Transverse colon (tissue), 4 donors: ENCODE results near the gene FAM151B.

Experiments used
- EP300 ChIP-seq: sonication (generic); formaldehyde crosslinking; IDR thresholded peaks from one replicate; pipeline ENCODE4 v1.6.1; 2017; ENCODE audit warnings: antibody characterized with exemption, low read depth
- POLR2A ChIP-seq: fragments of 450-650 bp; IDR thresholded peaks from one replicate; pipeline ENCODE4 v1.6.1; 2016; ENCODE audit warnings: antibody characterized with exemption, mild to moderate bottlenecking, moderate library complexity
- POLR2AphosphoS5 ChIP-seq, 3 donors: sonication (generic); formaldehyde crosslinking; IDR thresholded peaks; one replicate each; pipeline ENCODE4 v1.6.1; 2016; ENCODE audit warnings: antibody characterized with exemption in 3 of 3
- TF ChIP-seq, protein P1 (sequence below), 5 experiments: fragments of 200-600 bp in 3 of 5; fragments of 450-650 bp in 2 of 5; sonication (generic) in 3 of 5; IDR thresholded peaks; 1 replicate in 2 of 5; 2 replicates in 3 of 5; pipeline ENCODE4 v1.5.1; 2016 to 2017; ENCODE audit warnings: antibody characterized with exemption in 5 of 5, inconsistent platforms in 3 of 5, mild to moderate bottlenecking in 2 of 5, moderate library complexity in 1 of 5

DNA sequence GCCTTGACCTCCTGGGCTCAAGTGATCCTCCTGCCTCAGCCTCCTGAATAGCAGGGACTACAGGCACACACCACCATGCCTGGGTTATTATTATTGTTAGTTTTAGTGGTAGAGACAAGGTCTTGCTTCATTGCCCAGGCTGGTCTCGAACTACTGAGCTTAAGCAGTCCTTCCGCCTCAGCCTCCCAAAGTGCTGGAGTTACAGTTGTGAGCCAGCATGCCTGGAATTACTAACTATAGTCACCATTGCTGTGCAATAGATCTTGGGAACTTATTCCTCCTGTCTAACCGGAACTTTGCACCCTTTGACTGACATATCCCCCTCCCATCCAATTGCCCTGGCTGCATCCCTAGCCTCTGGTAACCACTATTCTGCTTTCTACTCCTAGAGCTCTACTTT is 3.4 kb downstream of the FAM151B start:
- TF ChIP-seq, protein P1, sequence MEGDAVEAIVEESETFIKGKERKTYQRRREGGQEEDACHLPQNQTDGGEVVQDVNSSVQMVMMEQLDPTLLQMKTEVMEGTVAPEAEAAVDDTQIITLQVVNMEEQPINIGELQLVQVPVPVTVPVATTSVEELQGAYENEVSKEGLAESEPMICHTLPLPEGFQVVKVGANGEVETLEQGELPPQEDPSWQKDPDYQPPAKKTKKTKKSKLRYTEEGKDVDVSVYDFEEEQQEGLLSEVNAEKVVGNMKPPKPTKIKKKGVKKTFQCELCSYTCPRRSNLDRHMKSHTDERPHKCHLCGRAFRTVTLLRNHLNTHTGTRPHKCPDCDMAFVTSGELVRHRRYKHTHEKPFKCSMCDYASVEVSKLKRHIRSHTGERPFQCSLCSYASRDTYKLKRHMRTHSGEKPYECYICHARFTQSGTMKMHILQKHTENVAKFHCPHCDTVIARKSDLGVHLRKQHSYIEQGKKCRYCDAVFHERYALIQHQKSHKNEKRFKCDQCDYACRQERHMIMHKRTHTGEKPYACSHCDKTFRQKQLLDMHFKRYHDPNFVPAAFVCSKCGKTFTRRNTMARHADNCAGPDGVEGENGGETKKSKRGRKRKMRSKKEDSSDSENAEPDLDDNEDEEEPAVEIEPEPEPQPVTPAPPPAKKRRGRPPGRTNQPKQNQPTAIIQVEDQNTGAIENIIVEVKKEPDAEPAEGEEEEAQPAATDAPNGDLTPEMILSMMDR (IDR thresholded peaks at IDR 0.05), result no peak
- no peak for TF ChIP-seq EP300
- TF ChIP-seq POLR2AphosphoS5 (IDR thresholded peaks at IDR 0.05), result no peak
- no peak for TF ChIP-seq POLR2A
